RWPE2 (cell line): ENCODE results near the gene KANK4.

Experiments
- ATAC-seq: fragments of 200-7000 bp; cut with Tn5 transposase; 3 replicates; pipeline ENCODE4 v1.9.1; 2021; ENCODE audit warnings: low read depth
- DNase-seq: peaks from one replicate; pipeline ENCODE4 v3.0.0-alpha.2; 2020; ENCODE audit warnings: low spot score
- H3K27ac ChIP-seq: fragments of 450-650 bp; 2 replicates; pipeline ENCODE4 v1.5.1; 2017; ENCODE audit warnings: mild to moderate bottlenecking; ENCODE audit not compliant: poor library complexity, severe bottlenecking
- H3K27me3 ChIP-seq: fragments of 250-450 bp; sonication (Bioruptor Pico); 2 replicates; pipeline ENCODE4 v1.5.1; 2021; ENCODE audit warnings: mild to moderate bottlenecking, moderate library complexity; ENCODE audit not compliant: insufficient read depth, poor library complexity, severe bottlenecking
- H3K36me3 ChIP-seq: fragments of 250-450 bp; sonication (Bioruptor Pico); 2 replicates; pipeline ENCODE4 v1.5.1; 2020; ENCODE audit warnings: low read depth, mild to moderate bottlenecking, moderate library complexity
- H3K4me1 ChIP-seq: fragments of 250-450 bp; sonication (Bioruptor Pico); 2 replicates; pipeline ENCODE4 v1.5.1; 2021; ENCODE audit warnings: mild to moderate bottlenecking, moderate library complexity; ENCODE audit not compliant: insufficient read depth, poor library complexity, severe bottlenecking
- H3K4me3 ChIP-seq: fragments of 250-450 bp; sonication (Bioruptor Pico); 2 replicates; pipeline ENCODE4 v1.5.1; 2021; ENCODE audit warnings: mild to moderate bottlenecking, moderate library complexity; ENCODE audit not compliant: severe bottlenecking
- H3K9me3 ChIP-seq: fragments of 250-450 bp; sonication (Bioruptor Pico); 2 replicates; pipeline ENCODE4 v1.5.1; 2021; ENCODE audit warnings: mild to moderate bottlenecking, moderate library complexity; ENCODE audit not compliant: severe bottlenecking
- TF ChIP-seq, protein P1 (sequence below): fragments of 450-650 bp; IDR thresholded peaks from one replicate; pipeline ENCODE4 v1.5.1; 2017; ENCODE audit warnings: mild to moderate bottlenecking, moderate library complexity; ENCODE audit not compliant: poor library complexity, severe bottlenecking

Gene KANK4

DNA sequence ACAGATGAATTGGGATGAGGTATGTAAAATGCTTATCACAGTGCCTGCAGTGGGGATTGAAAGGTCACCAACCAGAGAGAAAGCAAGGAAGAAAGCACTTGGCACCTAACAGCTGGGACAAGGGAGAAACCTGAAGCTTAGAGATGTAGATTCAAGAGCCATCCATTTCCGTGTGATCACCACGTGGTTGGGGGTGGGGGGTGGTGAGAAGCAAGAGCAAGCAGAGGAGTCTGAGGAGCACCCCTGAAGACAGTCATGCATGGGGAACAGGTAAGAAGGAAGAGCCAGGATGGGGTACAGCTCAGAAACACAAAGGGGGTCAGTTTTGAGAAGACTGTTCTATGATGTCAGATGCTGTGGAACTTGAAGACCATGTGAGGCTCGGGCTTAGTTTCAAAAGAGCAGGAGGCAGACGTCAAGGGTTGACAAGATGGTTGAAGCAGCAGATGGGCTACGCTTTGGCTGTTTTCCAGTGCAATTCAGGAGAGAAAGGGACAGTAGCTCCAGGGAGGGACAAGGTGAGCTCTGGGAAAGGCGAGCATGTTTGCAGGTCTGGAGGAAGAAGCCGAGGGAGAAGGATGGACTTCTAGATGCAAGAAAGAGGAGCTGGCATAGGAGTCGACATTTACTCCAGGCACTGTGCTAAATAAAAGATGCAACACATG is 17.4 kb downstream of the KANK4 start:
- peaks cover 10% of the 10 kb centered on the region for H3K4me1 ChIP-seq
- ATAC-seq (no peak), DNase-seq (no peak)
- H3K4me3 ChIP-seq = no peak overlapping the region
- no peaks in the 10 kb centered on the region for H3K9me3 ChIP-seq
- TF ChIP-seq, protein P1, sequence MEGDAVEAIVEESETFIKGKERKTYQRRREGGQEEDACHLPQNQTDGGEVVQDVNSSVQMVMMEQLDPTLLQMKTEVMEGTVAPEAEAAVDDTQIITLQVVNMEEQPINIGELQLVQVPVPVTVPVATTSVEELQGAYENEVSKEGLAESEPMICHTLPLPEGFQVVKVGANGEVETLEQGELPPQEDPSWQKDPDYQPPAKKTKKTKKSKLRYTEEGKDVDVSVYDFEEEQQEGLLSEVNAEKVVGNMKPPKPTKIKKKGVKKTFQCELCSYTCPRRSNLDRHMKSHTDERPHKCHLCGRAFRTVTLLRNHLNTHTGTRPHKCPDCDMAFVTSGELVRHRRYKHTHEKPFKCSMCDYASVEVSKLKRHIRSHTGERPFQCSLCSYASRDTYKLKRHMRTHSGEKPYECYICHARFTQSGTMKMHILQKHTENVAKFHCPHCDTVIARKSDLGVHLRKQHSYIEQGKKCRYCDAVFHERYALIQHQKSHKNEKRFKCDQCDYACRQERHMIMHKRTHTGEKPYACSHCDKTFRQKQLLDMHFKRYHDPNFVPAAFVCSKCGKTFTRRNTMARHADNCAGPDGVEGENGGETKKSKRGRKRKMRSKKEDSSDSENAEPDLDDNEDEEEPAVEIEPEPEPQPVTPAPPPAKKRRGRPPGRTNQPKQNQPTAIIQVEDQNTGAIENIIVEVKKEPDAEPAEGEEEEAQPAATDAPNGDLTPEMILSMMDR = no peak
- H3K27ac ChIP-seq = no peak overlapping the region
- no peaks in the 10 kb centered on the region for H3K27me3 ChIP-seq
- no peaks in the 10 kb centered on the region for H3K36me3 ChIP-seq

DNA sequence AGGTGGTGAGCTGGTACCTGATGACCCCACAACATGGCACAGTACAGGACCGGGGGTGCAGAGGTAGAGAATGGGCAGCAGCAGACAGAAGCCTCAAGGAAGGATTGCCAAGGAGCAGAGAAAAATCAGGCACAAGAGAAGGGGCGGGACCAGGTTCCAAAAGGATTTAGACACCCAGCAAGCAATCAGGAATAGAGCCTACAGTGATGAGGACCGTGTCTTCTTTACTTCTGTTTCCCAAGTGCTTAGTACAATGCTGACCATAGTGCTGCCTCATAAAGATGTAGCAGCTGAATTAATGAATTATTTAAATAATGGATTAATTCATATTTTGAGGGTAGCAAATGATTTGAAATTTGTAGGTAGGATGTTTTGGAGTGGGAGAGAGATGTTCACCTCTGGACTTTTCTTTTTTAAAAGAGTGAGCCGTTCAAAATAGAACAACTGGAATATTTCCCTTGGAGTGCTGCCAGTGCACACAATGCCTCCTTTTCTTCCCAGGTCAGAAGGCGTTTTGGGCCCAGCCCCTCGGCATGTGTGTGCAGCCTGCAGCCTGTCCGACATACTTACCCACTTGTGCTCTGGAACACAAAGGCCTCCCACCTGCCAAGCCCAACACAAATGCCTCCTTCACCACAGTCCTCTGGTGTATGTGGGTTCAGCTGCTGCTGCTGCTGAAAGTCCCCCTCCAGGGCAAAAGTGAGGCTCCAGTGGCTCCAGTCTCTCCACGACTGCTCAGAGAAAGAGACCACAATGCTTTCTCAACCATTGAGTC is 19.6 kb downstream of the KANK4 start:
- Histone ChIP-seq H3K36me3 (no peaks in the 10 kb centered on the region), H3K27me3 (no peaks in the 10 kb centered on the region), H3K27ac (peak overlapping the region; percentile 6), H3K9me3 (no peaks in the 10 kb centered on the region), H3K4me3 (no peak overlapping the region), H3K4me1 (peaks cover 16% of the 10 kb centered on the region)
- TF ChIP-seq, protein P1 = no peak
- peak; percentile 40; the same call in 1 of the 3 replicates for ATAC-seq
- DNase-seq = no peak

- Histone ChIP-seq H3K9me3 (no peaks in the 10 kb centered on the region), H3K36me3 (no peaks in the 10 kb centered on the region), H3K27ac (peak overlapping the region; percentile 47), H3K4me1 (peaks cover 16% of the 10 kb centered on the region), H3K4me3 (no peak overlapping the region), H3K27me3 (no peaks in the 10 kb centered on the region)
- peak; percentile 83 for ATAC-seq
- no peak for DNase-seq
- TF ChIP-seq, protein P1 = no peak
These were observed 23.2 kb downstream of the KANK4 start for GRCh38 chr1:62295921-62296491.

DNA sequence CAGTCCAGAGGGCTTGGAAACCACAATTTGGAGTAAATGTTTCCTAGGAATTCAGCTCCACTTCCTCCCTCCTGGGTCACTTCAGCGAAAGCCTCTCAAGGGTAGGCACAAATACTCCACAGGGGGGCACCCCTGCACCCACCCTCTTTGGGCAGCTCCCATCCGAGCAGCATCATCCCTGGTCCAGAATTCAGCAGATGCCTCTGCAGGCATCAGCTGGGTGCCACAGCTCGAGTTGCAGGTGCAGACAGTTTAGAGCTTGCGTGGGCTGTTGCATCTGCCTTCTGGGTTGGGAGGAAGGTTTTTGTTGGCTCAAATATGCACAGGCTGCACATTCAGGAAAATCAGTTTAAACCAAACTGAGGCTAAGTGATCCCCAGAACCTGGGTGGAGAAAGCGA is 25.0 kb downstream of the KANK4 start:
- Histone ChIP-seq H3K36me3 (no peaks in the 10 kb centered on the region), H3K4me1 (peaks cover 8% of the 10 kb centered on the region), H3K4me3 (no peak overlapping the region), H3K27me3 (no peaks in the 10 kb centered on the region), H3K27ac (no peak overlapping the region), H3K9me3 (no peaks in the 10 kb centered on the region)
- ATAC-seq = peak; percentile 53; the same call in 2 of the 3 replicates
- TF ChIP-seq, protein P1 = peak; percentile 58
- DNase-seq = no peak
